HEK293 (cell line): Measurements from ENCODE around the gene SFT2D1.

Experiments used
- CTCF ChIA-PET: fragments of 350-600 bp; formaldehyde crosslinking; extraction: SDS; loops from one replicate; lab custom pipeline; 2021; ENCODE audit warnings: antibody characterized with exemption; lab: Yijun Ruan, JAX
- POLR2A ChIA-PET: fragments of 300-600 bp; formaldehyde crosslinking; extraction: SDS; loops from one replicate; lab custom pipeline; 2020; ENCODE audit warnings: antibody characterized with exemption, inconsistent platforms; lab: Yijun Ruan, JAX
- H3K27ac ChIP-seq: fragments of 200-500 bp; sonication (Bioruptor generic); 2 replicates; pipeline ENCODE4 v1.5.1; 2014; ENCODE audit warnings: low read depth, low read length, control low read depth, inconsistent platforms; ENCODE audit errors: extremely low read depth
- H3K36me3 ChIP-seq, 2 experiments: fragments of 200-500 bp in 1 of 2; sonication (Bioruptor generic) in 1 of 2; 1 replicate in 1 of 2; 2 replicates in 1 of 2; pipeline ENCODE4 v1.5.1; 2014 to 2017; ENCODE audit warnings: inconsistent platforms in 2 of 2, low read length in 2 of 2; ENCODE audit not compliant: control insufficient read depth in 2 of 2, insufficient read depth in 1 of 2
- H3K4me1 ChIP-seq: fragments of 200-500 bp; sonication (Bioruptor generic); 2 replicates; pipeline ENCODE4 v1.5.1; 2014; ENCODE audit warnings: mild to moderate bottlenecking, low read length, inconsistent platforms; ENCODE audit not compliant: control insufficient read depth, insufficient read depth
- H3K4me3 ChIP-seq: 2 replicates; pipeline ENCODE4 v1.5.1; 2011; ENCODE audit warnings: low read depth, mild to moderate bottlenecking, control low read depth, low read length, moderate library complexity
- H3K9me3 ChIP-seq: fragments of 200-500 bp; sonication (Bioruptor generic); 2 replicates; pipeline ENCODE4 v1.5.1; 2014; ENCODE audit warnings: low read depth, low read length, inconsistent platforms; ENCODE audit not compliant: control insufficient read depth, insufficient read depth
- GLIS2 ChIP-seq: fragments of 450-650 bp; formaldehyde crosslinking; IDR thresholded peaks from 2 replicates; pipeline ENCODE4 v1.5.1; 2016; ENCODE audit warnings: missing biosample characterization, missing genetic modification characterization
- HOXA7 ChIP-seq: sonication (generic); formaldehyde crosslinking; IDR thresholded peaks from 2 replicates; pipeline ENCODE4 v1.8.1; 2022; ENCODE audit warnings: missing genetic modification reagents, borderline replicate concordance
- OSR2 ChIP-seq: fragments of 450-650 bp; formaldehyde crosslinking; IDR thresholded peaks from 2 replicates; pipeline ENCODE4 v1.5.1; 2016; ENCODE audit warnings: missing biosample characterization, missing genetic modification characterization
- SCRT1 ChIP-seq: fragments of 450-650 bp; formaldehyde crosslinking; IDR thresholded peaks from 2 replicates; pipeline ENCODE4 v1.5.1; 2016; ENCODE audit warnings: missing biosample characterization, missing genetic modification characterization, borderline replicate concordance
- ZBTB8A ChIP-seq: fragments of 450-650 bp; formaldehyde crosslinking; IDR thresholded peaks from 2 replicates; pipeline ENCODE4 v1.5.1; 2016; ENCODE audit warnings: missing biosample characterization, missing genetic modification characterization
- ZNF391 ChIP-seq: fragments of 450-650 bp; formaldehyde crosslinking; IDR thresholded peaks from 2 replicates; pipeline ENCODE4 v1.5.1; 2016; ENCODE audit warnings: low read depth, missing biosample characterization, missing genetic modification characterization, borderline replicate concordance
- ZNF423 ChIP-seq: fragments of 450-650 bp; formaldehyde crosslinking; IDR thresholded peaks from 2 replicates; pipeline ENCODE4 v1.5.1; 2016; ENCODE audit warnings: missing biosample characterization, missing genetic modification characterization
- ZNF433 ChIP-seq: fragments of 450-650 bp; formaldehyde crosslinking; IDR thresholded peaks from 2 replicates; pipeline ENCODE4 v1.5.1; 2016; ENCODE audit warnings: missing biosample characterization, missing genetic modification characterization, low read depth
- ZNF510 ChIP-seq: fragments of 450-650 bp; formaldehyde crosslinking; IDR thresholded peaks from 2 replicates; pipeline ENCODE4 v1.5.1; 2018; ENCODE audit warnings: mild to moderate bottlenecking, missing genetic modification characterization, missing biosample characterization; ENCODE audit not compliant: insufficient replicate concordance
- ZNF544 ChIP-seq: fragments of 450-650 bp; formaldehyde crosslinking; IDR thresholded peaks from 2 replicates; pipeline ENCODE4 v1.5.0; 2017; ENCODE audit warnings: missing biosample characterization, missing genetic modification characterization
- ZNF624 ChIP-seq: fragments of 450-650 bp; formaldehyde crosslinking; IDR thresholded peaks from 2 replicates; pipeline ENCODE4 v1.5.1; 2017; ENCODE audit warnings: missing biosample characterization, missing genetic modification characterization
- ZNF658 ChIP-seq: fragments of 450-650 bp; formaldehyde crosslinking; IDR thresholded peaks from 2 replicates; pipeline ENCODE4; 2016; ENCODE audit warnings: missing biosample characterization, missing genetic modification characterization
- TF ChIP-seq, protein P1 (sequence below): fragments of 450-650 bp; formaldehyde crosslinking; IDR thresholded peaks from 2 replicates; pipeline ENCODE4 v1.5.1; 2017; ENCODE audit warnings: missing biosample characterization, missing genetic modification characterization
- TF ChIP-seq, protein P2 (sequence below): fragments of 450-650 bp; formaldehyde crosslinking; IDR thresholded peaks from 2 replicates; pipeline ENCODE4 v1.5.1; 2016; ENCODE audit warnings: missing biosample characterization, missing genetic modification characterization
- TF ChIP-seq, protein P3 (sequence below): fragments of 450-650 bp; IDR thresholded peaks from 2 replicates; pipeline ENCODE4 v1.5.1; 2018; ENCODE audit warnings: missing biosample characterization, missing genetic modification characterization
- TF ChIP-seq, protein P4 (sequence below): fragments of 450-650 bp; formaldehyde crosslinking; IDR thresholded peaks from 2 replicates; pipeline ENCODE4 v1.5.1; 2016; ENCODE audit warnings: missing biosample characterization, missing genetic modification characterization, borderline replicate concordance
- TF ChIP-seq, protein P5 (sequence below): fragments of 450-650 bp; IDR thresholded peaks from 2 replicates; pipeline ENCODE4 v1.5.1; 2018; ENCODE audit warnings: missing biosample characterization, mild to moderate bottlenecking, missing genetic modification characterization
- TF ChIP-seq, protein P6 (sequence below): fragments of 450-650 bp; formaldehyde crosslinking; IDR thresholded peaks from 2 replicates; pipeline ENCODE4 v1.5.1; 2016; ENCODE audit warnings: missing biosample characterization, missing genetic modification characterization
- TF ChIP-seq, protein P7 (sequence below): fragments of 450-650 bp; formaldehyde crosslinking; IDR thresholded peaks from 2 replicates; pipeline ENCODE4 v1.5.1; 2016; ENCODE audit warnings: missing biosample characterization, missing genetic modification characterization, borderline replicate concordance

Gene SFT2D1

DNA sequence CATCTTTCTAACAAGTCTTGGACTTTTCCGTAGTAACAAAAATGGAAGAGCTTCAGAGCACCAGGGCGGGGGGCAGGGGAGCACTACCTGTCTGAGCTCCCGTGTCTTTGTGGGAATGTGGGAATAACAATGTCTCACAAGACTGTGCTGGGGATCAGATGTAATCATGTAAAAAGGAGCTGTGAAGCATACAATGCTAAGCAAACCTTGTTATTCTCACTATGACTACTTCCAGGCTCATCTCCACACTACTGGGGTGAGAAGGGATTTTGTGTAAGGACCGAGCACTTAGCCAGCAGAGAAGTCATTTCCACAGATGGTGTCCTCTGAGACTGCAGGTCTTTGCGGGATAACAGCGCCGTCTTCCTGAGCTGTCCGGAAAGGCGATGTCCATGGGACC is 61.2 kb downstream of the SFT2D1 start:
- ChIA-PET POLR2A (interaction anchor here (0.8 kb wide), 2 partner anchors 24 to 346 kb away, joined by 3 to 4 read pairs; no protein-coding TSS in a partner anchor), CTCF (interaction anchor here (0.5 to 3.7 kb wide), 8 partner anchors 9 to 124 kb away, joined by 3 to 23 read pairs (median 4); partner anchors contain the start of gene SFT2D1)
- Histone ChIP-seq H3K4me1 (no peaks in the 10 kb centered on the region), H3K9me3 (no peaks in the 10 kb centered on the region), H3K27ac (no peak overlapping the region), H3K4me3 (no peak overlapping the region), H3K36me3 (no peaks in the 10 kb centered on the region)
- TF ChIP-seq ZNF433 (tag by site-specific recombination) (no peak), SCRT1 (no peak), OSR2 (tag by site-specific recombination) (no peak), ZNF624 (tag by site-specific recombination) (no peak), GLIS2 (tag by site-specific recombination) (no peak), ZNF658 (tag by site-specific recombination) (no peak), ZBTB8A (tag by site-specific recombination) (no peak), ZNF544 (no peak), ZNF510 (tag by site-specific recombination) (no peak), ZNF391 (tag by site-specific recombination) (no peak), ZNF423 (tag by site-specific recombination) (no peak), HOXA7 (CRISPR knock-in tag) (no peak)
- TF ChIP-seq, protein P1, sequence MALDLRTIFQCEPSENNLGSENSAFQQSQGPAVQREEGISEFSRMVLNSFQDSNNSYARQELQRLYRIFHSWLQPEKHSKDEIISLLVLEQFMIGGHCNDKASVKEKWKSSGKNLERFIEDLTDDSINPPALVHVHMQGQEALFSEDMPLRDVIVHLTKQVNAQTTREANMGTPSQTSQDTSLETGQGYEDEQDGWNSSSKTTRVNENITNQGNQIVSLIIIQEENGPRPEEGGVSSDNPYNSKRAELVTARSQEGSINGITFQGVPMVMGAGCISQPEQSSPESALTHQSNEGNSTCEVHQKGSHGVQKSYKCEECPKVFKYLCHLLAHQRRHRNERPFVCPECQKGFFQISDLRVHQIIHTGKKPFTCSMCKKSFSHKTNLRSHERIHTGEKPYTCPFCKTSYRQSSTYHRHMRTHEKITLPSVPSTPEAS (tag by site-specific recombination), result no peak
- TF ChIP-seq, protein P2, sequence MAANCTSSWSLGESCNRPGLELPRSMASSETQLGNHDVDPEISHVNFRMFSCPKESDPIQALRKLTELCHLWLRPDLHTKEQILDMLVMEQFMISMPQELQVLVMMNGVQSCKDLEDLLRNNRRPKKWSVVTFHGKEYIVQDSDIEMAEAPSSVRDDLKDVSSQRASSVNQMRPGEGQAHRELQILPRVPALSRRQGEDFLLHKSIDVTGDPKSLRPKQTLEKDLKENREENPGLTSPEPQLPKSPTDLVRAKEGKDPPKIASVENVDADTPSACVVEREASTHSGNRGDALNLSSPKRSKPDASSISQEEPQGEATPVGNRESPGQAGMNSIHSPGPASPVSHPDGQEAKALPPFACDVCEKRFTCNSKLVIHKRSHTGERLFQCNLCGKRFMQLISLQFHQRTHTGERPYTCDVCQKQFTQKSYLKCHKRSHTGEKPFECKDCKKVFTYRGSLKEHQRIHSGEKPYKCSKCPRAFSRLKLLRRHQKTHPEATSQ (tag by site-specific recombination), result no peak
- TF ChIP-seq, protein P3, sequence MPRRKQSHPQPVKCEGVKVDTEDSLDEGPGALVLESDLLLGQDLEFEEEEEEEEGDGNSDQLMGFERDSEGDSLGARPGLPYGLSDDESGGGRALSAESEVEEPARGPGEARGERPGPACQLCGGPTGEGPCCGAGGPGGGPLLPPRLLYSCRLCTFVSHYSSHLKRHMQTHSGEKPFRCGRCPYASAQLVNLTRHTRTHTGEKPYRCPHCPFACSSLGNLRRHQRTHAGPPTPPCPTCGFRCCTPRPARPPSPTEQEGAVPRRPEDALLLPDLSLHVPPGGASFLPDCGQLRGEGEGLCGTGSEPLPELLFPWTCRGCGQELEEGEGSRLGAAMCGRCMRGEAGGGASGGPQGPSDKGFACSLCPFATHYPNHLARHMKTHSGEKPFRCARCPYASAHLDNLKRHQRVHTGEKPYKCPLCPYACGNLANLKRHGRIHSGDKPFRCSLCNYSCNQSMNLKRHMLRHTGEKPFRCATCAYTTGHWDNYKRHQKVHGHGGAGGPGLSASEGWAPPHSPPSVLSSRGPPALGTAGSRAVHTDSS (tag by site-specific recombination), result no peak
- TF ChIP-seq, protein P4, sequence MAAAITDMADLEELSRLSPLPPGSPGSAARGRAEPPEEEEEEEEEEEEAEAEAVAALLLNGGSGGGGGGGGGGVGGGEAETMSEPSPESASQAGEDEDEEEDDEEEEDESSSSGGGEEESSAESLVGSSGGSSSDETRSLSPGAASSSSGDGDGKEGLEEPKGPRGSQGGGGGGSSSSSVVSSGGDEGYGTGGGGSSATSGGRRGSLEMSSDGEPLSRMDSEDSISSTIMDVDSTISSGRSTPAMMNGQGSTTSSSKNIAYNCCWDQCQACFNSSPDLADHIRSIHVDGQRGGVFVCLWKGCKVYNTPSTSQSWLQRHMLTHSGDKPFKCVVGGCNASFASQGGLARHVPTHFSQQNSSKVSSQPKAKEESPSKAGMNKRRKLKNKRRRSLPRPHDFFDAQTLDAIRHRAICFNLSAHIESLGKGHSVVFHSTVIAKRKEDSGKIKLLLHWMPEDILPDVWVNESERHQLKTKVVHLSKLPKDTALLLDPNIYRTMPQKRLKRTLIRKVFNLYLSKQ (tag by site-specific recombination), result no peak
- TF ChIP-seq, protein P5, sequence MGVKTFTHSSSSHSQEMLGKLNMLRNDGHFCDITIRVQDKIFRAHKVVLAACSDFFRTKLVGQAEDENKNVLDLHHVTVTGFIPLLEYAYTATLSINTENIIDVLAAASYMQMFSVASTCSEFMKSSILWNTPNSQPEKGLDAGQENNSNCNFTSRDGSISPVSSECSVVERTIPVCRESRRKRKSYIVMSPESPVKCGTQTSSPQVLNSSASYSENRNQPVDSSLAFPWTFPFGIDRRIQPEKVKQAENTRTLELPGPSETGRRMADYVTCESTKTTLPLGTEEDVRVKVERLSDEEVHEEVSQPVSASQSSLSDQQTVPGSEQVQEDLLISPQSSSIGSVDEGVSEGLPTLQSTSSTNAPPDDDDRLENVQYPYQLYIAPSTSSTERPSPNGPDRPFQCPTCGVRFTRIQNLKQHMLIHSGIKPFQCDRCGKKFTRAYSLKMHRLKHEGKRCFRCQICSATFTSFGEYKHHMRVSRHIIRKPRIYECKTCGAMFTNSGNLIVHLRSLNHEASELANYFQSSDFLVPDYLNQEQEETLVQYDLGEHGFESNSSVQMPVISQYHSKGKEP (tag by site-specific recombination), result no peak
- TF ChIP-seq, protein P6, sequence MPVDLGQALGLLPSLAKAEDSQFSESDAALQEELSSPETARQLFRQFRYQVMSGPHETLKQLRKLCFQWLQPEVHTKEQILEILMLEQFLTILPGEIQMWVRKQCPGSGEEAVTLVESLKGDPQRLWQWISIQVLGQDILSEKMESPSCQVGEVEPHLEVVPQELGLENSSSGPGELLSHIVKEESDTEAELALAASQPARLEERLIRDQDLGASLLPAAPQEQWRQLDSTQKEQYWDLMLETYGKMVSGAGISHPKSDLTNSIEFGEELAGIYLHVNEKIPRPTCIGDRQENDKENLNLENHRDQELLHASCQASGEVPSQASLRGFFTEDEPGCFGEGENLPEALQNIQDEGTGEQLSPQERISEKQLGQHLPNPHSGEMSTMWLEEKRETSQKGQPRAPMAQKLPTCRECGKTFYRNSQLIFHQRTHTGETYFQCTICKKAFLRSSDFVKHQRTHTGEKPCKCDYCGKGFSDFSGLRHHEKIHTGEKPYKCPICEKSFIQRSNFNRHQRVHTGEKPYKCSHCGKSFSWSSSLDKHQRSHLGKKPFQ (tag by site-specific recombination), result no peak
- TF ChIP-seq, protein P7, sequence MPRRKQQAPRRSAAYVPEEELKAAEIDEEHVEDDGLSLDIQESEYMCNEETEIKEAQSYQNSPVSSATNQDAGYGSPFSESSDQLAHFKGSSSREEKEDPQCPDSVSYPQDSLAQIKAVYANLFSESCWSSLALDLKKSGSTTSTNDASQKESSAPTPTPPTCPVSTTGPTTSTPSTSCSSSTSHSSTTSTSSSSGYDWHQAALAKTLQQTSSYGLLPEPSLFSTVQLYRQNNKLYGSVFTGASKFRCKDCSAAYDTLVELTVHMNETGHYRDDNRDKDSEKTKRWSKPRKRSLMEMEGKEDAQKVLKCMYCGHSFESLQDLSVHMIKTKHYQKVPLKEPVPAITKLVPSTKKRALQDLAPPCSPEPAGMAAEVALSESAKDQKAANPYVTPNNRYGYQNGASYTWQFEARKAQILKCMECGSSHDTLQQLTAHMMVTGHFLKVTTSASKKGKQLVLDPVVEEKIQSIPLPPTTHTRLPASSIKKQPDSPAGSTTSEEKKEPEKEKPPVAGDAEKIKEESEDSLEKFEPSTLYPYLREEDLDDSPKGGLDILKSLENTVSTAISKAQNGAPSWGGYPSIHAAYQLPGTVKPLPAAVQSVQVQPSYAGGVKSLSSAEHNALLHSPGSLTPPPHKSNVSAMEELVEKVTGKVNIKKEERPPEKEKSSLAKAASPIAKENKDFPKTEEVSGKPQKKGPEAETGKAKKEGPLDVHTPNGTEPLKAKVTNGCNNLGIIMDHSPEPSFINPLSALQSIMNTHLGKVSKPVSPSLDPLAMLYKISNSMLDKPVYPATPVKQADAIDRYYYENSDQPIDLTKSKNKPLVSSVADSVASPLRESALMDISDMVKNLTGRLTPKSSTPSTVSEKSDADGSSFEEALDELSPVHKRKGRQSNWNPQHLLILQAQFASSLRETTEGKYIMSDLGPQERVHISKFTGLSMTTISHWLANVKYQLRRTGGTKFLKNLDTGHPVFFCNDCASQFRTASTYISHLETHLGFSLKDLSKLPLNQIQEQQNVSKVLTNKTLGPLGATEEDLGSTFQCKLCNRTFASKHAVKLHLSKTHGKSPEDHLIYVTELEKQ (tag by site-specific recombination), result no peak
